ENCODE data around the gene FAM83F.

FAM83F gene

GRCh38 chr22:40076702-40077645 lies 82.2 kb downstream of the FAM83F start:
- peak; percentile 14 for DNase-seq
- in situ Hi-C loops (cut with HindIII; ENCODE audit: low pct_ligation_motif_present, low pct_unique_long_range_greater_than_20kb, low sequenced_read_pairs): no loop called here

- in situ Hi-C loops (cut with HindIII; ENCODE audit: low pct_ligation_motif_present, low pct_unique_long_range_greater_than_20kb, low sequenced_read_pairs): no loop called here
- no peak for DNase-seq
Measured at GRCh38 chr22:40077646-40078016, 82.9 kb downstream of the FAM83F start.

GRCh38 chr22:40081662-40082061 lies 86.9 kb downstream of the FAM83F start:
- in situ Hi-C loops (cut with HindIII; ENCODE audit: low pct_ligation_motif_present, low pct_unique_long_range_greater_than_20kb, low sequenced_read_pairs): no loop called here

GRCh38 chr22:40082184-40082583 lies 87.4 kb downstream of the FAM83F start:
- no peak for DNase-seq
- in situ Hi-C loops (cut with HindIII; ENCODE audit: low pct_ligation_motif_present, low pct_unique_long_range_greater_than_20kb, low sequenced_read_pairs): no loop called here

More at GRCh38 chr22:40081662-40082061, 86.9 kb downstream of the FAM83F start:
- no peak for DNase-seq

- in situ Hi-C loops (cut with HindIII; ENCODE audit: low pct_ligation_motif_present, low pct_unique_long_range_greater_than_20kb, low sequenced_read_pairs): no loop called here
- DNase-seq: no peak
Measured at GRCh38 chr22:40083794-40084193, 89.0 kb downstream of the FAM83F start.

GRCh38 chr22:40084246-40084645 lies 89.5 kb downstream of the FAM83F start:
- in situ Hi-C loops (cut with HindIII; ENCODE audit: low pct_ligation_motif_present, low pct_unique_long_range_greater_than_20kb, low sequenced_read_pairs): no loop called here
- no peak for DNase-seq

GRCh38 chr22:40088818-40089217 lies 94.1 kb downstream of the FAM83F start:
- in situ Hi-C loops (cut with HindIII; ENCODE audit: low pct_ligation_motif_present, low pct_unique_long_range_greater_than_20kb, low sequenced_read_pairs): no loop called here
- DNase-seq: no peak
